ENCODE results near the gene OTX2.

Gene OTX2

GRCh38 chr14:56810147-56810719 lies at the start of gene OTX2:
OTX2 (minus strand) TSS chr14:56810479; CDS start chr14:56805456, 5,023 bp downstream.
- no peak for DNase-seq

- DNase-seq = no peak
These were observed 48.1 kb upstream of the OTX2 start for GRCh38 chr14:56858422-56858821.

- DNase-seq = no peak
These were observed 46.9 kb upstream of the OTX2 start for GRCh38 chr14:56857216-56857615.

GRCh38 chr14:56855891-56856461 lies 45.7 kb upstream of the OTX2 start:
- DNase-seq = no peak

DNA sequence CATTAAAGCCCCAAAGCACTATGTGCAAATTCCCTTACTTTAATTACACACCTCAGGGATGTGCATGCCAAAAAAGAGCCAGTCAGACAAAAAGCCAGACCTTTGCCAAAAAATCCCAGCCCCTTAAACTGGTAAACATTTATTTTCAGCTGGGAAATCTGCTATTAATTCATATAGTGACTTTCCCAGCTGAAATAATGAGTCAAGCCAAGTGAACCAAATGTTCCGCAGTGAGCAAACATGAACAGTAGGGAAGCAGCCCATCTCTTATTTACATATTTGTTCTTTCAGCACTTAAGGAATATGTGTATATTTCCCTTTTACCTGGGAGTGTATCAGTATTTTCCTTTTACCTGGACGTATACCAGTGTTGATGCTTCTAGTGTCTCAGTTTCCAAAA lies 44.0 kb upstream of the OTX2 start:
- peak; percentile 47 for DNase-seq

DNA sequence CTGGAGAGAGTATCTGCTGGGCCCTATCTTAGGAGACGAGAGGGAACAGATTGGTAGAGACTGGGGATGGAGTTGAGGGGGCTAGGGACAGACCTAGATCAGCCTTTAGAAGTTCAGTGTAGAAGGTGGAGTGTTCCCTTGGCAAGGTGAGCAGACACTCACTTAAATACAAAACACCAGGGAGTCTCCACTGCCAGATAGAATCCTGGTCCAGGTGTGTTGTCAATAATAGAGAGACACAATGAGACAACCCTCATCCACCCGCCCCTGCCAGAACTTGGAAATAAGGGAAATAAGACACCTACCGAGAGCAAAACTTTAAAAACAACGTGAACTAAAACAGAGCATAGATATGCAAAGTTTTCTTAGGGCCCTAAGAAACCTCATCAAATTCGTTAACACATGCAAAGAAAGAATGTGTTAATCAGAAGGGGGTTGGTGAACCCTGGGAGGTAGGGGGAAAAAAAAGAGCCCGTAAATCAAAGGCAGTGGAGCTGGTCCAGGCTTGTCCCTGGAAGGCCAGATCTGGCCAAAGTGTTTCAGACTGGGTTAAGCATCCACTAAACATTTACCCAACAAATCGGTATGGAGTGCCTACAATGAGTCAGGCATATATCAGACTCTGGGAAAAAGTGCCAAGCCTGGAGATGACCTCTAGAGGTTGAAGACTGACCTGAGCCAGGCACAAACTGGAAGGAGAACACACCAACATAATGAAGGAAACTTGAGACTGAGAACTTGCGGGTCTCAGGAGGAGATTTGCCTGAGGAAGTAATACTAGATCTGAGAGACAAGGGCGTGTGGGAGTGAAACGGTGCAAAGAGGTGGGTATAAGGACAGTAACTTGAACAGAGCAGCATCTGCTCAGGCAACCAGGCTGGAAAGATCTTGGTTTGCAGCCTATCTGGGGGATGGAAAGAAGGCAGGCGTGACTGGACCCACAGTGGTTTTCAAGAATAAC lies 37.0 kb upstream of the OTX2 start:
- no peak for DNase-seq

- DNase-seq = no peak
These were observed 34.2 kb upstream of the OTX2 start for GRCh38 chr14:56844406-56845002.

- no peak for DNase-seq
These were observed 31.3 kb upstream of the OTX2 start for GRCh38 chr14:56841611-56842010.

GRCh38 chr14:56840221-56840620 lies 29.9 kb upstream of the OTX2 start:
- DNase-seq = no peak

- no peak for DNase-seq
These were observed 18.9 kb upstream of the OTX2 start for GRCh38 chr14:56829151-56829550.

GRCh38 chr14:56826214-56826613 lies 15.9 kb upstream of the OTX2 start:
- no peak for DNase-seq

- no peak for DNase-seq
These were observed 11.7 kb upstream of the OTX2 start for GRCh38 chr14:56821805-56822610.

DNA sequence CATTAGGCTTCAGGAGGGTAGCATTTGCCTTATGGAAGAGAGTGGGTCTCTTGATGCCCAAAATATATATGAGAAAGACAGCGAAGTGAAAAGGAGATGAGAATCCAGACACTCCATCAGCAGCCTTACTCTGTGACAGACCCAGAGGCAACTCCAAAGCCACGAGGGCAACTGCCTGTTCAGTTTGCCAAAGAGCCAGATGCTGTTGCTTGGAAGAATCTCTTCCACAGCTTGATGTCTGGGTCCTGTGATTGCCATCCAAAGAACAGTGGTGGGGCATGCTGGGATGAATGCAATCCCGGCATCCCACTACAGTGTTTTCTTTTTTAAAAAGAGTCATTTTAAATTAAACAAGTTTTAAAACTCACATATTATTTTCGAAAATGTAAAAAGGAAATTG lies 10.9 kb upstream of the OTX2 start:
- DNase-seq = peak; percentile 81

DNA sequence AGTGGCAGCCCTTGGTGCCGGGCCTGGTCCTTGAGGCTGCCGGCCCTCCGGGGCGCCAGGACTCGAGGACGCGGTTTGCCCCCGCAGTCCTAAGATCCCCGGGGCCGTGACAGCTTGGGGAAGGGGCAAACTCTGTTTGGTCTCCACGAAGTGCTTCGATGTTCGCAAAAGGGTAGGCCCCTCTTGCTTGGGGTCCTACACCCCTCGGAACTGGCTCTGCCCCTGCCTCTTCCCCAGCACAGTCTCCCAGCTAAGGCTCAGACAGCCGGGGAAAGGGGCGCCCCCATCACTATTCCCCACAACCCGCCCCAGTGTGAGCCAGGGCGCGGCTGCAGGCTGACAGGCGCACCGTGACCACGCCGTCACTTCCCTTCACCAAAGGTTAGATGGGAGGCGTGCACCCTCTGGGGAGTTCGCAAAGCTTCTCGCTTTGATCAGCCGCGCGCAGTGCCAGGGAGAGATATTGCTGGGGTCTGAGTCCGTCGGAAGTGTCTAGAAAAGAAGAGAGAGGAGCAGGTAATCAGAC lies 7.2 kb upstream of the OTX2 start:
- DNase-seq = no peak

- no peak for DNase-seq
These were observed 6.5 kb upstream of the OTX2 start for GRCh38 chr14:56816574-56817391.

DNA sequence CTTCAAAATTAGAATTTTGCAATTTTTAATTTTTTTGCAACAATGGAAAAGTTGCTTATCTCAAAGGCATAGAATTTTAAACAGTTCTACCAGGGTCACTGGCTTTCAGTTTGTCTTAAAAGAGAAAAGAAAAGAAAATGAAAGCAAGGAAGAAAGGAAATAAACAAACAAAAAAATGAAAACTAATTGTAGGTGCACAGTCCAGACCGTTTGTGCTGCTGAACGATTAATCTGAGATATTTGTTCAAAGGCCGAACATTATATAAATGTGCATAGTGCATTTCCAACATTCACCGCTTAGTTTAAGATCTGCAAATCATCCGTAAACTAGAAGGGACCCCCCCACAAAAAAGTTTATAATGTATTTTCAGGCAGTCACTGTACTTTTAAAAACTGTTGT lies 5.5 kb upstream of the OTX2 start:
- no peak for DNase-seq

DNA sequence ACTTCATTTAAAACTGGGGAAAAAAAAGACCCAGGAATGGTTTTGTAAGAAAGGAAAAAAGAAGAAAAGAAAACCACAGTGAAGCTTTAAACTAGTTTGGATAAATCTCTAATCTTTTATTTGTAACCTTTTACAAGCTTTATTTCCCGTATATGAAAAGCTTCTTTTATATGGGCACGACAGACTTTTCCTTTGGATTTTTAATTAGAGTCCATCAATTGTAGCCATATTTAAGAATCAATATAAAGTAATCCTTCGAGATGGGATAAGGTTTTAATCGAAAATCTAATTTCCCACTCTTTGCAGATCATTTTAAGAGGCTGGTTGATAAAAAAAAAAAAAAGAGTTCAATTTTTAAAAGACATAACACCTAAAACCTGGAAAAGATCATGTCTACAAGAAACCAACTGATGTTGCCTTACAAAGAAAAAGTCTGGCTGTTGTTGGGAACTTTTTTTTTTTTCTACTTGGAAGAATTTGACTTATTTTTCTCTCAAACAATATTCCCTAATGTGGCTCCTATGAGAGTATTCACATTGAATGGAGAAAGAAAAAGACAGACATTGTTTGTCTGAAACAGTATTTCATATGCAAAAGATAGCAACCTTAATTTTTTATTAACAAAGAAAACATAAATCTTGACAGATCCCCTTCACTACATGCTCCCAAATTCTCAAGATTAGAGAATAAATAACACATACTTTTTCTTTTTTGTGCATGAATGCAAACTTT lies 4.9 kb upstream of the OTX2 start:
- no peak for DNase-seq

DNA sequence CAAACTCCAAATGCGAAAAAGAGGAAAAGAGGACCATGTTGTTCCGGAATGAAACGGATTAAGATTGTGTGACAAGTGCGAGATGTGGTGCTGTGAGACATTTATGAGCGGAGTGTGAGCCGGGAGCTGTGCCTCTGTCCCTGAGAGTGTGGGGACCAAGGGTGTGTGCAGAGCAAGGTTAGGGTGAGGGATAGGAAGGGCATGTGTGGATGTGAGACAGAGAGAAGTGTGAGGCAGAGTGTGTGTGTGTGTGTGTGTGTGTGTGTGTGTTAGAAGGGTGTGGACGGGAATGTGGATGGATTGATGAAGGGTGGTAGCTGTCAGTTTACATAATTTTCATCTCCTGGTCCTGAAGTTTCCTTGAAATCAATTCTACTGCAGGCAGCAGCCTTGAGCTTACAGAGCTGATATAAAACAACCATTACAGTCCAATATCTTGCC lies 4.3 kb upstream of the OTX2 start:
- DNase-seq = no peak

GRCh38 chr14:56813143-56813551 lies 2.9 kb upstream of the OTX2 start:
- DNase-seq = no peak

DNA sequence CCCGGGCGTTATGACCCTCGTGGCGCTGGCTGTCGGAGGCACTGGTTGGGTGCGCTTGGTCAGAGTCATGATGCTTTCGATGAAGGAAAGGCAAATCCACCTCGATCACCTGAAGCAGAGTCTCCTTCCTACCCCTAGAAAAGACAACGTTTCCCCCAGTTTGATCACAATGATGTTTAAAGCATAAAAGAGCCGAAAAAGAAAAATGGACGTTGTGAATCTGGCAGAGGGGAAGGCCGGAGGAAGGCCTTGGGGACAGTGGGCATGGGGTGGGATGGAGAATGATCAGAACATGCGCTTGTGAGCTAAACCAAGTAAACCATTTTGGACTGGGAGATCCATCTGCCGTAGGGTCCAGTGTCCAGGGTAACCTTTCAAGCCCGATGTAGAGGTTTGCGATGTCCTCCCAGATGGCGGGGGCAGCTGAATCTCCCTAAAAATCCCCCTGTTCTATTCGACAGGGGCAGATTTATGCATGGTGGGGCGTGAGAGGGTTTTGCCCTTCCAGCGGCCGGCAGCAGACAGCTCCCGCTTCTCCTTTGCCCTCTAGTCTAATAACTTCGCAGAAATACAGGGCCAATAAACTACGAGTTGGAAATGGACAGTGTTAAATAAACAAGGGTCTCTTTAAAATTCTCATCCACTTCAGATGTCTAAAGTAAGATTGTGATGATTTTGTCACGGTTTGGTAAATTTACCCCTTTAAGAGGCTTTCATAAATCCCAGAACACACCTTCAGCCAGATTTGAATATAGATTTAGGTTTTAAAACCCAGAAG lies 2.3 kb upstream of the OTX2 start:
- no peak for DNase-seq
